ENCODE data around the gene ISYNA1.
"Not testable (repeated sequence)": the region's sequence is repeated elsewhere in the genome, so short reads cannot be mapped to it uniquely, and the experiment has no call there.

The ISYNA1 gene

DNA sequence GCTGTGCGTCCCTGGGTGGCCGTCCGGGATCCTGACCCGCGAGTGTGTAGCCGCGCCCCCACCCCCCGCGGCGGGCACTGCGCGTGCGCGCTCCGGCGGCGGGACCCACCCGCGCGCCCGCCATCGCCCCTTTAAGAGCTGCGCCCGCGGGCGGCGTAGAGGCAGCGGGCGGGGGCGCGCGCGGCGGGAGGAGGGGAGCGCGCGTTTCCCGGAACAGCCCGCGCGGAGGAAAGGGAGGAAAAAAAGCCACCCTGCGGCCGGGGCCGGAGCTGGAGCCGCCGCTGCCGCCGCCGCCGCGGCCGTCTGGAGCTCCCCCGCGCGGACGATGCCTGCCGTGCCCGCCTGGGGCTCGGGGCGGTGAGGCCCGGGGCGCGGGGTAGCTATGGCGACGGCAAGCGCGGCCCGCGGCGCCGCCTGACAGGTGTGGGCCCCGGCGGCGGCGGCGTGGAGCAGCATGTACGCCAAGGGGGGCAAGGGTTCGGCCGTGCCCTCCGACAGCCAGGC, 18.7 kb downstream of the ISYNA1 start, which contains the start of gene SSBP4:
TSS of gene SSBP4 (plus strand) at position 204 of the 504 bp plus-strand sequence. CDS start at position 455, 251 bp downstream.
- DNase-seq (ENCODE audit: low read depth): no peak

GRCh38 chr19:18418483-18419194, 19.3 kb downstream of the ISYNA1 start:
- DNase-seq (ENCODE audit: low read depth): no peak

- DNase-seq (ENCODE audit: low read depth): no peak
Measured at GRCh38 chr19:18418029-18418482, 19.9 kb downstream of the ISYNA1 start.

- DNase-seq (ENCODE audit: low read depth): no peak
Measured at GRCh38 chr19:18417250-18418028, 20.5 kb downstream of the ISYNA1 start.

- no peak for DNase-seq (ENCODE audit: low read depth)
Measured at GRCh38 chr19:18416778-18417249, 21.1 kb downstream of the ISYNA1 start.

GRCh38 chr19:18415178-18415867, 22.6 kb downstream of the ISYNA1 start:
- DNase-seq (ENCODE audit: low read depth): no peak

- no peak for DNase-seq (ENCODE audit: low read depth)
Measured at GRCh38 chr19:18414504-18415177, 23.3 kb downstream of the ISYNA1 start.

DNA sequence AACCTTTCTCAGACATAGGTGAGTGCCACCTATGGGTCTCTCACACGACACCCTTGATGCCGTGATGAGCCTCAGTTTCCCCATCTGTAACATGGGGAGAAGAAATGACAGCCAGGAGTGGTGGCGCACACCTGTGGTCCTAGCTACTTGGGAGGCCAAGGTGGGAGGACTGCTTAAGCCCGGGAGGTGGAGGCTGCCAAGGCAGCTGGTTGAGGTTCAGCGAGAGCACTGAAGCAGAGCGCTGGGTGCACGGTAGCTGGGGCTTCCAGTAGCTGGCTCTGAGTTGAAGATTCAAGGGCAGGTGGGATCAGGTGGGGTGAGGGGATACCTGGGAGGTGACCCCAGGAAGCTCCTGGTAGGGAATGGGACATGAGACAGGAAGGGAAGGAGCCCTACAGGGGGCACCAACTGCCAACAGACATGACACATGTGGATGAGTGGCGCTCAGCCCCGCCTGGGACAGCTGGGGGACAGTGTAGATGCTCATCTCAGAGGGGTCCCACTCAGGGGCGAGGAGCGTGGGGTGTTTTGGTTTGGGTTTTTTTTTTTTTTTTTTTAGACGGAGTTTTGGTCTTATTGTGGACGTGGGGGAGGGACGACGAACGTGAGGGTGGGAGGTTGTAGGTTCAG, 25.2 kb downstream of the ISYNA1 start:
- DNase-seq (ENCODE audit: low read depth): no peak

DNA sequence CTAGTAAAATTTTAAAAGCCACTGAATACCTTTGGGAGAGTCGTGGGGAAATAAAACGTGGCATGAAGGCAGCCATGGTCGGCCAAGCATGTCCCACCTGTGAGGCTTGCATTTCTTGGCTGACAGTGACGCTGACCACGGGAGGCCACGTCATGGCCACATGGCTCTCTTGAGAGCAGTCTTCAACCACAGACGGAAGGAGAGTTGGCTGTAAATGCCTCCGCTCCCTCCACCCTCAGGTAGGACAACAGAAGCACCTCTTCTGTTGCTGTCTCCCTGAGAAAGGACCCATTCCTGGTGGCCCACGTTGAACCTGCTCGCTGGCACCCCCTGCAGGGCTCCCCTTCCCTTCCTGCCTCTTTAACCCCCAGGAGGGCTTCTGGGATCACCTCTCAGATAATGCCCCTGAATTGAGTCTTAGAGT, 29.9 kb downstream of the ISYNA1 start:
- DNase-seq (ENCODE audit: low read depth): no peak

DNA sequence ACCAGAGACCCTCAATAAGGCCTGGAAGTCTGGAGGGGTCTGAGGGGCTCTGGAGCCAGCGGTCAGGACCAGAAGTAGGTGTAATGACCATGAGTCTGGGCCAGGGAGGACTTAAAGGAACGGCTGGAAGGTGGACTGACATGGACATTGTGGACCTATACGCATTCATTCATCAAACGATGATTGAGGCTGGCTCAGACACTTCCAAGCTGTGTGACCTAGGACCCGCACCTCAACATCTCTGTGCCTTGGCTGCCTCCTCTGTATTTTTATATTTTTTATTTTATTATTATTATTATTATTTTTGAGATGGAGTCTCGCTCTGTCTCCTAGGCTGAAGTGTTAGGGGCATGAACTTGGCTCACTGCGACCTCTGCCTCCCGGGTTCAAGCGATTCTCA, 31.2 kb downstream of the ISYNA1 start:
- DNase-seq (ENCODE audit: low read depth): no peak

DNA sequence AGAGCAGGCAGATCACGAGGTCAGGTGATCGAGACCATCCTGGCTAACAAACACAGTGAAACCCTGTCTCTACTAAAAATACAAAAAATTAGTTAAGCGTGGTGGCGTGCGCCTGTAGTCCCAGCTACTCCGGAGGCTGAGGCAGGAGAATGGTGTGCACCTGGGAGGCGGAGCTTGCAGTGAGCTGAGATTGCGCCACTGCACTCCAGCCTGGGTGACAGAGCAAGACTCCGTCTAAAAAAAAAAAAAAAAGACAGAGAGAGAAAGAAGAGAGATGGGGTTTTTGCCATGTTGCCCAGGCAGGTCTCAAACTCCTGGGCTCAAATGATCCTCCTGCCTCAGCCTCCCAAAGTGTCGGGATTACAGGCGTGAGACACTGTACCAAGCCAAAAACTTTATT, 32.2 kb downstream of the ISYNA1 start:
- DNase-seq (ENCODE audit: low read depth): not testable (repeated sequence)

- DNase-seq (ENCODE audit: low read depth): not testable (repeated sequence)
Measured at GRCh38 chr19:18402455-18403248, 35.3 kb downstream of the ISYNA1 start.

DNA sequence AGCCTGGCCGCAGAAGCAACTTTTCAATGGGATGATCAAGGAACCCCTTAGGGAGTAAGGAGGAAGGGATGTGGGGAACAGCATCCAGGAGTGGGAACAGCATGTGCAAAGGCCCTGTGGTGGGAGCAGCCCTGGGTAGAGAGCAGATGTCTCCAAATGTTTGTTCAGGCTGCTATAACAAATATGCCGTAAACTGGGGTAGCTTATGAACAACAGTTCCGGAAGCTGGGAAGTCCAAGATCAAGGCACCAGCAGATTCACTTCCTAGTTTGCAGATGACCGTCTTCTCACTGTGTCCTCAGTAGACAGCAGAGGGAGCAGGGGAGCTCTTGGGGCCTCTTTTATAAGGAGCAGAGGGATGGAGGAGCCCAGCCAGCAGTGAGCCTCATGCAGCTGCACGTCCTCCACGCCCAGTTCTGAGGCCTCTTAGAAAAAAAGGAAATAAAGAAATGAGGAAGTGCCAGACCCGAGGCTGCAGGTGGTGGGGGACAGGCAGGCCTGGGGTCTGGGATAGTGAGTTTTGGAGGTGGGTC, 36.3 kb downstream of the ISYNA1 start:
- DNase-seq (ENCODE audit: low read depth): no peak

DNA sequence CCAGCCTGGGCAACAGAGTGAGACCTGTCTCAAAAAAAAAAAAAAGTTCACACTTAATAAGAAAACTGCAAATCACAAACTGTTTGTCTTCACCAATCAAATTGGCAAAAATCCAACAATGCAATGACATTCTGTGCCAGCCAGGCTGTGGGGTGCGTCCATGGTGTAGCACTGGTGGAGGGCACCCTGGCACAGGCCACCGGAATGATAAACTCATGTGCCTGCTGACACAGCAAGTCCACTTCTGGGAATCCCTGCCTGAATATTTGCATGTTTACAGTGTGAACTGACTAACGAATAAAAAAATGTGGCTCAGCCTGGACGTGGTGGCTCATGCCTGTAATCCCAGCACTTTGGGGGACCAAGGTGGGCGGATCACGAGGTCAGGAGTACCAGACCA, 38.9 kb downstream of the ISYNA1 start:
- no peak for DNase-seq (ENCODE audit: low read depth)

GRCh38 chr19:18397242-18398202, 40.4 kb downstream of the ISYNA1 start, which contains the start of gene LRRC25:
Gene LRRC25 (minus strand): TSS chr19:18397622. CDS start chr19:18396963, 659 bp downstream.
- DNase-seq (ENCODE audit: low read depth): no peak

DNA sequence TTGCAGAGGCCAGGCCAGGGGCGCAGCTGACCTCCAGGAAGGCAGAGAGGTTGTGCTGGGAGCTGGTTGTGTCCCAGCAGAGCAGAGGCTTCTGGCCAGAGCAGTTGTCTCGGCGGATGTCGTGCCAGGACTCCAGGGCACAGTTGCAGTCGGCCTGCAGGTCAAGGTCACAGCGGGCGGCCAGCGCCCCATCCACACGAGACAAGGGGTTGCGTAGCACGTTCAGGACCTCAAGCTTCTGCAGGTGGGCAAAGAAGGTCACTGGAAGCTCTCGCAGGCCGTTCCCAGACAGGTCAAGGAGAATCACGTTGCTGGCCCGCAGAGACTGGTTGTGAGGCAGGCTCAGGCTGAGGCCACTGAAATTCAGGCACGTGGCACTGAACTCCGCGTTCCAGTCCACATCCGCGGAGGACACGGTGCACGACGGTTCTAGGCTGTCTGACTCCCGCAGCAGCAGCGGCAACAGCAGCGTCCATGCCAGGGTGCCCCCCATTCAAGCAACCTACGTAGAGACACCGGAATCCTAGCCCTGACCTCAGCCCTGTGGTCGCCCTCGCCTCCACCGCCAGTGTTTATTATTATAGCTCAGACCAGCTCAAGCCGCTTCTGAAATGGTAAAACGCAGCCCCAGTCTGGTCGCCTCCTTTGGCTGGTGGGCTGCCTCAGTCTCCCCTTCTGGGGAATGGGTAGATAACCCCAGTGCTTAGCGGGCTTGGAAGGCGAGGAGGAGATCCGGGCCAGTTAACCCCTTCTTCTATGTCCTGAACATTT, 41.3 kb downstream of the ISYNA1 start:
- no peak for DNase-seq (ENCODE audit: low read depth)

GRCh38 chr19:18393836-18394235, 44.1 kb downstream of the ISYNA1 start:
- no peak for DNase-seq (ENCODE audit: low read depth)

- no peak for DNase-seq (ENCODE audit: low read depth)
Measured at GRCh38 chr19:18392926-18393325, 45.0 kb downstream of the ISYNA1 start.

Data from GM04503 (cell line).